SJCRH30 (cell line): ENCODE results near the gene CCDC91. TPM values are rescaled to one million over a fixed set of nuclear protein-coding genes. Genes with fewer than 3 reads are reported as not detected.
"Not testable (repeated sequence)": the region's sequence is repeated elsewhere in the genome, so short reads cannot be mapped to it uniquely, and the experiment has no call there.

ENCODE experiments used
- DNase-seq, 2 experiments: peaks; one replicate each; pipeline ENCODE4 v3.0.0-alpha.2; 2015 to 2020
- H3K27ac ChIP-seq: fragments of 250-450 bp; sonication (Bioruptor Pico); 2 replicates; pipeline ENCODE4 v1.5.1; 2020; ENCODE audit warnings: mild to moderate bottlenecking, moderate library complexity
- H3K27me3 ChIP-seq: fragments of 250-450 bp; sonication (Bioruptor Pico); 2 replicates; pipeline ENCODE4 v1.5.1; 2020; ENCODE audit warnings: mild to moderate bottlenecking, moderate library complexity
- H3K36me3 ChIP-seq: fragments of 250-450 bp; sonication (Bioruptor Pico); 2 replicates; pipeline ENCODE4 v1.5.1; 2020; ENCODE audit warnings: mild to moderate bottlenecking, moderate library complexity
- H3K4me1 ChIP-seq: fragments of 250-450 bp; sonication (Bioruptor Pico); 2 replicates; pipeline ENCODE4 v1.5.1; 2020; ENCODE audit warnings: mild to moderate bottlenecking, moderate library complexity
- H3K4me3 ChIP-seq: fragments of 250-450 bp; sonication (Bioruptor Pico); 2 replicates; pipeline ENCODE4 v1.5.1; 2020; ENCODE audit warnings: mild to moderate bottlenecking, moderate library complexity
- H3K9me3 ChIP-seq: fragments of 250-450 bp; sonication (Bioruptor Pico); replicated peaks from 2 replicates; pipeline ENCODE4 v1.5.1; 2020; ENCODE audit warnings: mild to moderate bottlenecking, moderate library complexity
- total RNA-seq: library from RNA; depleted of rRNA; stranded (reverse); fragments of >200 nt; shearing (Covaris generic); gene quantifications from 2 replicates; pipeline ENCODE4 v1.2.3, GENCODE V29; 2014

The CCDC91 gene
- total RNA-seq, 1 experiment from 2014 or later, result 46.8 TPM

DNA sequence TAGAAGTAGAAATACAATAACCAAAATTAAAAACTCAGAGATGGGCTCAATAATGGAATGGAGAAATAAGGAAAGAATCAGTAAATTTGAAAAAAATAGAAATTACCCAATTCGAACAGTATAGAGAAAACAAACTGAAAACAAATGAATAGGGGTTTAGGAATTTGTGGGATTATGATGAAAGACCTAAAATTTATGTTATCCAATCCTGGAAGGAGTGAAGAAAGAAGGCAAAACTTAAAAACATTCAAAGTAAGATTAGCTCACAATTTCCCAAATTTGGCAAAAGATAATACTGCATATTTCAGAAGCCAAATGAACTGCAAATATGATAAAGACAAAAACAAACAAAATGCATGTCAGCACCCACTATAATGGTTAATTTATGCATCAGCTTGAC lies 177.1 kb downstream of the CCDC91 start:
- no peak overlapping the region for H3K27ac ChIP-seq
- no peaks in the 10 kb centered on the region for H3K27me3 ChIP-seq
- peaks cover 7% of the 10 kb centered on the region for H3K9me3 ChIP-seq
- H3K4me1 ChIP-seq, result no peaks in the 10 kb centered on the region
- H3K4me3 ChIP-seq, result no peak overlapping the region
- no peak for DNase-seq
- peaks cover 23% of the 10 kb centered on the region; the same call in 1 of the 2 replicates for H3K36me3 ChIP-seq

DNA sequence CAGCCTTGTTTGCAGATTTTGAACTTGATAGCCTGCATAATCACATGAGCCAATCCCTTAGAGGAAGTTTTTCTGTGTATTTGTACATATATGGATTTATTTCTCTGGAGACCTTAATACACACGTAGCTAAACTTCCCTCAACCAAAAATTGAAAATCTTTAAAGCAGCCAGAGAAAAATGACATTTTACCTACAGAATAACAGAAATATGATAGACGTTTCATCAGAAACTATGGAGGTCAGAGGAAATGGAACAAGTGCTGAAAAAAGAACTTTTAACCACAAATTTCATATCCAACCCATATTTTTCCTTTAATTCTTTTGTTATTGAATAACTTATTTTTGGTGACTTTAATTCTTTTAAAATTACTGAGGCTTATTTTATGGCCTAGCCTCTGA lies 177.7 kb downstream of the CCDC91 start:
- Histone ChIP-seq H3K4me1 (no peaks in the 10 kb centered on the region), H3K9me3 (peaks cover 7% of the 10 kb centered on the region)

DNA sequence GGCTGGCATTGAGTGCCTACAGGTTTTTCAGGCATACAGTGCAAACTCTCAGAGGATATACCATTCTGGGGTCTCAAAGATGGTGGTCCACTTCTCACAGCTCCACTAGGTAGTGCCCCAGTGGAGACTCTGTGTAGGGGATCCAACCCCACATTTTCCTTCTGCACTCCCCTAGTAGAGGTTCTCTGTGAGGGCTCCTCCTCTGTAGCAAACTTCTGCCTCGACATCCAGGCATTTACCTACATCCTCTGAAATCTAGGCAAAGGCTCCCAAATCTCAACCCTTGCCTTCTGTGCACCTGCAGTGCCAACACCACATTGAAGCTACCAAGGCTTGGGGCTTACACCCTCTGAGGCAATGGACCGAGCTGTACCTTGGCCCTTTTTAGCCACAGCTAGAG lies 179.2 kb downstream of the CCDC91 start:
- no peak overlapping the region for H3K27ac ChIP-seq
- peaks cover 7% of the 10 kb centered on the region for H3K9me3 ChIP-seq

More for the DNA sequence above, 177.7 kb downstream of the CCDC91 start:
- no peak overlapping the region for H3K27ac ChIP-seq
- no peak overlapping the region for H3K4me3 ChIP-seq
- DNase-seq, result no peak
- no peaks in the 10 kb centered on the region for H3K27me3 ChIP-seq
- peaks cover 23% of the 10 kb centered on the region; the same call in 1 of the 2 replicates for H3K36me3 ChIP-seq

DNA sequence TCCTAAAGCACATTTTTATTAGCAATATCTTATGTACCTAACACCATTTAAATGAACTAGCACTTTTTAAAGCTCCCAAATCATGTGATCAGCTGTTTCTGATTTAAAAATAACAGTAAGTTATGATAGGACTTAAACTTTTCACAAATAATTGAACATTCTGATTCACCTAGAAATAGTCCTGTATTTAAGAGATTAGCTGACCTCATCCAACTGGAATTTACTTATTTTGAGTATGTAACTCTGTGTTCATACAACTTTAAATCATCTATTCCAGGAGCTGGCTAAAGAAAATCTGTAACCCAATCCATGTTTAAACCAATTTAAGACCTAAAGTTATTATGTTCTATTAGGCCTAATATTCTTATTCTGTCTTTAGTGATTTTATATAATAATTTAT lies 184.3 kb downstream of the CCDC91 start:
- no peak overlapping the region for H3K4me3 ChIP-seq
- no peaks in the 10 kb centered on the region for H3K27me3 ChIP-seq
- H3K27ac ChIP-seq, result no peak overlapping the region
- DNase-seq, result no peak
- H3K9me3 ChIP-seq, result peaks cover 7% of the 10 kb centered on the region; the same call in 1 of the 2 replicates
- H3K4me1 ChIP-seq, result peaks cover 5% of the 10 kb centered on the region
- peaks cover 8% of the 10 kb centered on the region for H3K36me3 ChIP-seq

More for the DNA sequence above, 179.2 kb downstream of the CCDC91 start:
- Histone ChIP-seq H3K27me3 (no peaks in the 10 kb centered on the region), H3K36me3 (peaks cover 21% of the 10 kb centered on the region), H3K4me1 (peaks cover 2% of the 10 kb centered on the region; the same call in 1 of the 2 replicates), H3K4me3 (no peak overlapping the region)
- peak; percentile 9 to 19 for DNase-seq

DNA sequence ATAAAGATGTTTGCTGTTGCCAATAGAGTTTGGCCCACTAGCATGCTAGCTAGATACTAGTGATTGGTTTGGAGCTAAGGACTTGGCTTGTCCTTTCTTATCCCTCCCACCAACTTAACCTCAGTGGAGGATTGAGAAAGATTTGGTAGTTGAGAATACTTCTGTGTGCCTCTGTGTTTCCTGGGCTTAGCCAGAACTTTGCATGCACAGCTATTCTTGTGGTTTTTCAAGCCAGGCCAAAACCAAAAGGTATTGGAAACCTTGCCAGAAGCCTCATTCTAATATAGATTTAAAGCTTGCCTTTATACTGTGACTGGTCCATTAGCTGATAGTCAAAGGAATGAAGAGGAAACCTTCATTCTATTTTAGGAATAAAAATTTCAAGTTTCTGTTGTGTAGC lies 188.5 kb downstream of the CCDC91 start:
- Histone ChIP-seq H3K4me1 (peaks cover 5% of the 10 kb centered on the region), H3K27ac (no peak overlapping the region), H3K9me3 (no peaks in the 10 kb centered on the region), H3K27me3 (no peaks in the 10 kb centered on the region), H3K4me3 (no peak overlapping the region), H3K36me3 (peaks cover 3% of the 10 kb centered on the region; the same call in 1 of the 2 replicates)
- DNase-seq, result no peak

DNA sequence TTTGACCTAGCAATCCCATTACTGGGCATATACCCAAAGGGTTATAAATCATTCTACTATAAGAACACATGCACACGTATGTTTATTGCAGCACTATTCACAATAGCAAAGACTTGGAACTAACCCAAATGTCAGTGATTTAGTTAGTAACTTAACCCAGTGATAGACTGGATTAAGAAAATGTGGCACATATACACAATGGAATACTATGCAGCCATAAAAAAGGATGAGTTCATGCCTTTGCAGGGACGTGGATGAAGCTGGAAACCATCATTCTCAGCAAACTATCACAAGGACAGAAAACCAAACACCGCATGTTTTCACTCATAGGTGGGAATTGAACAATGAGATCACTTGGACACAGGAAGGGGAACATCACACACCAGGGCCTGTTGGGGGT lies 189.5 kb downstream of the CCDC91 start:
- DNase-seq, H3K36me3 ChIP-seq, H3K4me1 ChIP-seq, H3K4me3 ChIP-seq, H3K27me3 ChIP-seq, H3K27ac ChIP-seq, H3K9me3 ChIP-seq: not testable (repeated sequence)

DNA sequence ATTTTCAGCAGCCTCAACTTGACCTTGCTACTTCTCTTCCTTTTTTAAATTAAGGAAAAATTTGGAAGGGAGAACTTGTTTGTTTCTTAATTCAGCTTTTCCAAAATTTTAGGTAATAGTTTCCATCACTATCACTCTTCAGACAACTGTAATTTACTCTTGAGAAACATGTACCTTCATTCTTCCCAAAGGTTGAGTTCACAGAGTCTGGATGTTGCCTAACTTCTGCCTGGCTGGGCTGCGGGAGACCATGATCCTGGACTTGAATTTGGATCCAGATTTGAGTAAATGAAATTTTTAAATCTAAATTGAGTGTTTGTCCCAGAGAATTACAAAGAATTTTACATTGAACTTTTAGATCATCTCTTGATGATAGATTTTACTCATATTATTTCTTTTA lies 193.1 kb downstream of the CCDC91 start:
- peaks cover 8% of the 10 kb centered on the region; the same call in 1 of the 2 replicates for H3K36me3 ChIP-seq
- no peaks in the 10 kb centered on the region for H3K27me3 ChIP-seq
- no peaks in the 10 kb centered on the region for H3K4me1 ChIP-seq
- H3K9me3 ChIP-seq, result no peaks in the 10 kb centered on the region
- no peak overlapping the region for H3K27ac ChIP-seq
- DNase-seq, result no peak
- no peak overlapping the region for H3K4me3 ChIP-seq

DNA sequence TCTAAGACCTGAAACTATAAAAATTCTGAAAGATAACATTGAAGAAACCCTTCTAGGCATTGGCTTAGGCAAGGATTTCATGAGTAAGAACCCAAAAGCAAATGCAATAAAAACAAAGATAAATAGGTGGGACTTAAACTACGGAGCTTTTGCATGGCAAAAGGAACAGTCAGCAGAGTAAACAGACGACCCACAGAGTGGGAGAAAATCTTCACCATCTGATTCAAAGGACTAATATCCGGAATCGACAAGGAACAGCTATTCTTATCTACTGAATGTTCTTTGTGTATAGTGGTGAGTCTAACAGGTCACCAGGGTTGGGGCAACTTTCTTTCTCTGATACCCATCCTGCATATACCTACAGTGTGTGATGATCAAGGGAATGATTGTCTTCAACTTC lies 198.6 kb downstream of the CCDC91 start:
- H3K9me3 ChIP-seq, result no peaks in the 10 kb centered on the region

DNA sequence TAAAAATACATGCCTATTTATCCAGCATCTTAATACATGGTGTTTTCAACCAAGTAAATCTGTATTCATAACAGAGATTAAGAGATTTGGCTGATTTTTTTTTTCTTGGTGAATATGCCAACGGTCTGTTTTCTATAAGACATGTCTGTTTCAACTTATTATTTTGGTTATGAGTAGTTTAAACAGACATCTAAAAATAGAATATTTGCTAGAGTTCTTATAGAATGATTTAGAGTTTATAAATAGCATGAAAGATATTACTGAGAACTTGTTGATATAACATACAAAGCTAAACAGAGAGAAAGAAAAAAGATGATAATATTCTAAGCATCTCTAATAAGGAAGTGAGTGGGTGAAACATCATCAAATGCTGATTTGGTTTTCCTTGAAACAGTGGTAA lies 199.9 kb downstream of the CCDC91 start:
- no peaks in the 10 kb centered on the region for H3K27me3 ChIP-seq
- no peak overlapping the region for H3K27ac ChIP-seq
- no peaks in the 10 kb centered on the region for H3K9me3 ChIP-seq
- no peak overlapping the region for H3K4me3 ChIP-seq
- H3K36me3 ChIP-seq, result no peaks in the 10 kb centered on the region; the same call in none of the 2 replicates
- DNase-seq, result no peak
- no peaks in the 10 kb centered on the region for H3K4me1 ChIP-seq

More for the DNA sequence above, 198.6 kb downstream of the CCDC91 start:
- peaks cover 5% of the 10 kb centered on the region; the same call in 1 of the 2 replicates for H3K36me3 ChIP-seq
- H3K27ac ChIP-seq, result no peak overlapping the region
- H3K27me3 ChIP-seq, result no peaks in the 10 kb centered on the region
- no peak overlapping the region for H3K4me3 ChIP-seq
- DNase-seq, result no peak
- H3K4me1 ChIP-seq, result no peaks in the 10 kb centered on the region

DNA sequence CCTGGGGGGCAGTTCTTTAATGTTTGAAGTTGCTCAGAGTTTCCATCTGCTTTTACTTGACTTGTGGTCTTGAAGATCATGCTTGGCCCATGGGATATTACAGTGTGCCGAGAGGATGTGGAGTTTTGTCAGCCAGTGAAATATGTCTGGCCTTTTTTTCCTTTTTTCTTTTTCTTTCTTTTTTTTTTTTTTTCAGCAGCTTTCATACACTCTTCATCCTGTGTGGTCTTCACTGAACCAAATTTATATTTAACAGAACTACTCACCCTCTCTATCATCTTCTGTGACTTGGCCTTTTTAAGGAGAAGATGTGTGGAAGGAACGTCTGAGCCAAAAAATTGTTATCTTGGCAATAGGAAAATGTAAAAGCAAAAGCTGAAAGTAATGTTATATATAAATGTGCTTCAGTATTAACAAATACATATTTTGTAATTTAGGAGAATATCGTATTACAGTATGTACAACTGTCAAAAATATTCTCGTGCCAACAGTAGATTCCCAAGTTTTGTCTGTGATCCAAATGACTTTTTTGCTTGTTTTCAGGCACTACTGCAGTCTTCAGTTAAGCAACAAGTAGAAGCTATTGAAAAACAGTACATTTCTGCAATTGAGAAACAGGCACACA lies 200.6 kb downstream of the CCDC91 start:
- Histone ChIP-seq H3K27me3 (no peaks in the 10 kb centered on the region), H3K27ac (no peak overlapping the region), H3K4me1 (no peaks in the 10 kb centered on the region), H3K36me3 (no peaks in the 10 kb centered on the region; the same call in none of the 2 replicates), H3K4me3 (no peak overlapping the region), H3K9me3 (no peaks in the 10 kb centered on the region)
- no peak for DNase-seq

DNA sequence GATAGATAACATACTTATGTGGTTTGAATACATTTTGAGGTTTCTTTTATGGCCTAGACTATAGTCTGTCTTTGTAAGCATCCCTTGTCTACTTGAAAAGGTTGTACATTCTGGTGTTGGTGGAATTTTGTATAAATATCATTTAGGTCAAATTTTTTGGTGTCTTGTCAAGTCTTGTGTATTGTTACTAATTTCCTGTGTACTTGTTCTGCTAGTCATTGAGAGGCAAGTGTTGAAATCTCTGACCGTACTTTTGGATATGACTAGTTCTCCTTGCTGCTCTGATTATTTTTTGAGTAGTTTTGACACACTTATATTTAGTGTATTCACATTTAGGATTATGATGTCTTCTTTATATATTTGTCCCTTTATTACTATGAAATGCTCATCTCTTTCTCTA lies 219.6 kb downstream of the CCDC91 start:
- H3K4me1 ChIP-seq, result 0 out of 2 replicates have a peak, but pooled peaks cover 2% of the 10 kb centered on the region
- H3K9me3 ChIP-seq, result no peaks in the 10 kb centered on the region
- no peak overlapping the region for H3K27ac ChIP-seq
- DNase-seq, result no peak
- H3K27me3 ChIP-seq, result no peaks in the 10 kb centered on the region
- H3K36me3 ChIP-seq, result peaks cover 3% of the 10 kb centered on the region
- H3K4me3 ChIP-seq, result no peak overlapping the region

DNA sequence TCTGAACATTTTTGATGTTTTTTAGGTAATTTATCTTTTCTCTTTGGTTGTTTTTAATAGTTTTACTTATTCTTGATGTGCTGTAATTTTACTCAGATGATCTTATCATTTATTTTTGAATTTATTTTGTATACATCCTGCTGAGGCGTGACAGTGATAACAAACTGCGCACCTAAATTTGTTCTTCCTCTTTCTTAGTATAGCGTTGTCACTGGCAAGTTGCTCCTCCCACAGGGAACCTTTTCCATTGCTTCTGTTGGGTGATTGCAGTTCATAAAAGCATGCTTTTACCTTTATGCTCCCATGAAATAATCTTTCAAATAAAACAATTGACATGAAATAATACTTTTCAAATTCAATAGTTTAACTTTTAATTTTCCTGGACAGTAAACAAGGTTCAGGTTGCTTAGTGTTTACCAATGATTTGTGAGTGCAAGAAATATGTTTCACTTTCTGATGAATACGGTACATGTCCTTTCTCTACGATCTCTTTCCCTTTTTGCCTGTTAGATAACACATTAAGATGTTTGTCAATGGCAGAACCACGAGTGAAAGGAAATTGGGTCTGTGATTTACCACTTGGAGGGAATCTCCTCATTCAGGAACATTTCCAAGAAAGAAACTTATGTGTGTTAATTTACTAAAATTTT lies 223.3 kb downstream of the CCDC91 start:
- no peak for DNase-seq
- no peak overlapping the region for H3K27ac ChIP-seq
- H3K27me3 ChIP-seq, result no peaks in the 10 kb centered on the region
- no peak overlapping the region for H3K4me3 ChIP-seq
- H3K9me3 ChIP-seq, result no peaks in the 10 kb centered on the region
- H3K36me3 ChIP-seq, result no peaks in the 10 kb centered on the region
- 0 out of 2 replicates have a peak, but pooled peaks cover 2% of the 10 kb centered on the region for H3K4me1 ChIP-seq

DNA sequence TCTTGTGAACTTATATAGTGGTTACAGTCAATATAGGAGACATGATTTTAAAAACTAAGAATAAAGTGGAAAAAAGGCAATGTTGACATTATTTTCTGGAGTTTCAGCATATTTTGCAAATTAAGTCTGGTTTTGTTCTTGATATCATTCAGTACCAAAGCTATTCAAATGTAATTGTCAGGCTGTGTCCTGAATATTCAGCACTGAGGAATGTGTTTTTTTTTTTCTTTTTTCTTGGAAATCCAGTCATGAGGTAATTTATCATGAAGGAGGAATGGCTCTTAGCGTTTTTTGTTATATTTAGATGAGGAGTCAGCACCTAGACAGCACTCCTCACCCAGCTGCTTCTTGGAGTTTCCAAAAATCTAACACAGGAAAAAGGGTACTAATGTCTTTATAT lies 225.5 kb downstream of the CCDC91 start:
- Histone ChIP-seq H3K36me3 (no peaks in the 10 kb centered on the region), H3K4me1 (0 out of 2 replicates have a peak, but pooled peaks cover 2% of the 10 kb centered on the region), H3K27me3 (no peaks in the 10 kb centered on the region), H3K4me3 (no peak overlapping the region), H3K9me3 (no peaks in the 10 kb centered on the region), H3K27ac (no peak overlapping the region)
- DNase-seq, result no peak

DNA sequence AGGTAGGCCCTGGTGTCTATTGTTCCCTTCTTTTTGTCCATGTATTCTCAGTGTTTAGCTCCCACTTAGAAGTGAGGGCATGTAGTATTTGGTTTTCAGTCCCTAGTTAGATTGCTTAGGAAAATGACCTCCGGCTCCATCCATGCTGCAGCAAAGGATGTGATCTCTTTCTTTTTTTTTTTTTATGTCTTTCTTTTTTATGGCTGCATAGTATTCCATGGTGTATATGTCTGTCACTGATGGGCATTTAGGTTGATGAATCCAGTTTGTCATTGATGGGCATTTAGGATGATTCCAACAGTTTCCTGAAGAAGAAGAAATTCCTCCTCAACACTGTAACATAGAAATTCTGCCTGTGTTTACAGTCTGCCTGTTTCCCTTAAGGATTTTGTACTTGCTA lies 231.1 kb downstream of the CCDC91 start:
- Histone ChIP-seq H3K36me3 (no peaks in the 10 kb centered on the region; the same call in 1 of the 2 replicates), H3K27me3 (no peaks in the 10 kb centered on the region), H3K4me3 (no peak overlapping the region)

DNA sequence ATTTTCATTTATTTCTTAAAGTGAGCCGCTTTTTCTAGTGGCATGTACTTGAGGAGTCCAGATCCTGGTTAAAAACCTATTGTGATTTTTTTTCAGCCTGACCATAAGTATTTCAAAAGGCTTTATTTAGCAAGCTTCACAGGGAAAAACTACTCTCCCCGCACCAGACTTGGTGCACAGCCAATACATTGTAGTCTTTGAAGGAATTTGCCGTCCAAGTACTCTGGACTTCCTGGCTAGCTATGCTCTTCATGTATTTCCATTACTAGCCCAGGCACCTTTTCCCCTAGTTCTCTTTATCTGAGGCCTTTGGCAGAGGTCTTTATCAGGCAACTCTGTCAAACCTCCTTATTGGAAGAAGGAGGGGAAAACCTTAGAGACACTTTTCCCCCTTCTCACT lies 234.7 kb downstream of the CCDC91 start:
- no peak for DNase-seq
- Histone ChIP-seq H3K4me1 (no peaks in the 10 kb centered on the region), H3K27ac (no peak overlapping the region), H3K4me3 (no peak overlapping the region), H3K27me3 (no peaks in the 10 kb centered on the region), H3K9me3 (no peaks in the 10 kb centered on the region), H3K36me3 (no peaks in the 10 kb centered on the region; the same call in 1 of the 2 replicates)

More for the DNA sequence above, 231.1 kb downstream of the CCDC91 start:
- Histone ChIP-seq H3K4me1 (no peaks in the 10 kb centered on the region), H3K9me3 (no peaks in the 10 kb centered on the region), H3K27ac (no peak overlapping the region)
- no peak for DNase-seq
